ENCODE results near the gene LHPP.

The LHPP gene

DNA sequence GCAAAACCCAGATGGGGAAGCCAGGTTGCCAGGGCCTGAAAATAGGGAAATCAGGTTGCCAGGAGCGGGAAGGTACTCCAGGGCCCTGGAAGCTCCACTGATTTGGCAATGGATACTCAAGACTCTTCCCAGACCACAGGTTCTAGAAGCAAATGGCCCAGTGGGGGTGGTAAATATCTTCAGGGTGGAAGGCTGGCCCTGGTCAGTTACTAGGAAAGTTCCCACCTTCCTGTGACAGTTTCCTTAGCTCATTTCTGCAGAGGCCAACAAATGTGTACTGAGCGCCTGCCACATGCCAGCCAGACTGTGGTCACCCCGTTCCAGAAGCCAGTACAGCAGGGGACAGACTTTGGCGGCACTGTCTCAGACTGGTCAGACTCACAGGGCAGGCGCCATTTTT lies 168.9 kb downstream of the LHPP start:
- no peak for DNase-seq

DNA sequence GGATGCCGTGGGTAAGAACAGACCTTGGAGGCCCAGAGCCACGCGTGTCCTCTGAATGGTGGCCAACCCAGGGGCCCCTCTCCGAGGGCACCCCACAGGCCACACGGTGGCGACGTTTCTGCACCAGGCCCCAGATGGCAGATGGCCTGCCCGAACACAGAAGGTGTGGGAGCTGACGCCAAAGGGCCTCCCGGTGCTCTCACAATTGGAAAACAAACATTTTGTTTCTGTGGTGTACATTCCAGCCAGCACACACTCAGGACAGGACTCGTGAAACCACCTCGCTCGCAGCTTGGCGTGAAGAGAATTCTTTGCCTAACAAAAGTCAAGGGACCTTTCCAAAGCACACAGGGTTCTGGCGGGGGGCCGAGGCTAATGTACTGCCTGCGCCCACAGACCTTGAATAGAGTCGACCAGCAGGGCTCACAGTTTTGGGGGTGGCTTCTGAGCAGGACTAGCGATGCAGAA lies 170.5 kb downstream of the LHPP start:
- no peak for DNase-seq

DNA sequence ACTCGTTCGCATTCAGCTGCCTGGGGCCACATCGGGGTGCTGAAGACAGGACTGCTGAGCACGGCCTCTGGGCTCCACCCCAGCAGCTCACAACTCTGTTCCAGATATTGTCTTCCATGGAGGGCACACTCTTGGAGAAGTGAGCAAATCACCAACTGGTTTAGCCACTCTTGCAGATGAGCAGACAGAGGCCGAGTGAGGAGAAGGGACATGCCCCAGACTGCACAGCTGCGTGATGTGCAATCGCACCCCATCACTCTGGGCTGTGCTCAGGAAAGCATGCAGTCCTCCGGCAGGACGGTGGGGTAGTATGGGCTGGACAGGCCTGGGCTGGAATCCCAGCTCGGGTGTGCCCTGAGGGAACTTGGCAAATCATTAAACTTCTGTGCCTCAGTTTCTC lies 170.9 kb downstream of the LHPP start:
- DNase-seq, result no peak

DNA sequence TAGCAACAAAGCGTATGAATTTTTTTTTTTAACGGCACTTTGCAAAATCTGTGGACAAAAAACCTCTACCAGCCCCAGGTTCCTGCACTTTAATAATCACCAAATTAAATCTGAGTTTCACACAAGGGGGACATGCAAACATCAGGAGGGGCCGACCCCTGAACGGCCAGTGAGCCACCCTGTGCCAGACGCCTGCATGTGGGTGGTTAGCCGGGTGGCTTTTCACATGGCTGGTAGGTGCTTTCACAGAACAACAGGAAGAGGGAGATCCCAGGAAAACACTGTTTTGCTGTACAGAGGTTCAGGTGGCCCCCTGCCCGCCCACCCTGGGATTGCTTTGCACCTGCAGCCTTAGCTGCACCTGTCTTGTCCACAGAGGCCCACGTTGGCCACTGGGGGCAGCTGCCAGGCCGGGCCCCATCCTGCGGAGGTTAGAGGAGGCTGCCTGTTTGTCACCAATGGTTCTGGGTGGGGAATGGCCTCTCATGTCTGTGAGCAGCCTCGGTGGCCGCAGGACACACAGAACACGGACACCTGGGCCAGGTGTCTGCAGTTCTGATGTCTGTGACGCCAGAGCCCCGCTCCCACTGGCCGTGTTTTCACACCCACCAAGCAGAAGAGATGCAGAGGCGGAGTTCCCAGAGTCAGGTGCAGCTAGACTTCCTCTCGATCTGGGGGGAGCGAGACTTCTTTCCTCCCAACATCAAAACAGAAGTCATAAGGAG lies 174.8 kb downstream of the LHPP start:
- peak; percentile 31 for DNase-seq

DNA sequence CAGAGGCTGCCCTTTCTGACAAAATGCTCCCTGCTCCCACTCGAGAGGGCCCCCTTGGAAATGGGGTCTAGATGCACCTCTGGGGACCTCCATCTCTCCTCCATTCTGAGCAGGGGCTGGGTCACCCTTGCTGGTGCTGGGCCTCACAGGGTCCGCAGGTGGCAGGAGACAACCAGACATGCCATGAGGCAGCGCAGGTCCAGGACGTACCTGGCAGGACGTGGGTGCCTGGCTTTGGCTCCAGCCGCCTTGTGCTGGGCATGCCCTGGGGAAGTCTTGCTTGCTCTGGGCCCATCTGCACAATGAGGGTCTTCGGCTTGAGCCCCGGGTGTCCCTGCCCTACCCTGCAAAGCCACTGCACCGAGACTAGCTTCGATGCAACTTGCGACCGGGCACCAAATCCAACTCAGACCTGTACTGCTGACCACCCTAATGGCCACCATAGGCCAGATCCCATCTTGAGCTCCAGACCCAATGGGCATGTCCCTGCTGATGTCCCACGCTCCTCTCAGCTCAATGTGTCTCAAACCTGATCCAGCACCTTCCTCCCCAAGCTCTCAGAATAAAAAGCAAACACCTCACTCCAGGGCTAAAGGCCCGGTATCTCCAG lies 175.6 kb downstream of the LHPP start:
- DNase-seq, result no peak

DNA sequence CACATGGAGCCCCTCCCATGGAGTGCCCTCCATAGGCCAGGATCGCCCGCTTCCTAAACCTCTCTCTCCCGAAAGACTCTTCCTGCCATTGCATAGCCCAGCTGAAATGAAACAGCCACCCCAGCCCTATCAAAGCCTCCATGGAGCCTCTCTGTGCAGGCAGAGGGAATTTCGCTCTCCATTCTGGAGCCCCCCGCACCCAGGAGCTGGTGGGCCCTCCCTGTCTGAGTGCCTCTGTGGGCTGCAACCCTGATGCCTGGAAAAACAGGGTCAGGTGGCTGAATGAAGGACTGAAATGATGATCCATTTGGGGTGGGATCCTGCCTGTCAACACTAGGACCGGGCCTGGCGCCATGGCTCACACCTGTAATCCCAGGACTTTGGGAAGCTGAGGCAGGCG lies 176.1 kb downstream of the LHPP start:
- no peak for DNase-seq

DNA sequence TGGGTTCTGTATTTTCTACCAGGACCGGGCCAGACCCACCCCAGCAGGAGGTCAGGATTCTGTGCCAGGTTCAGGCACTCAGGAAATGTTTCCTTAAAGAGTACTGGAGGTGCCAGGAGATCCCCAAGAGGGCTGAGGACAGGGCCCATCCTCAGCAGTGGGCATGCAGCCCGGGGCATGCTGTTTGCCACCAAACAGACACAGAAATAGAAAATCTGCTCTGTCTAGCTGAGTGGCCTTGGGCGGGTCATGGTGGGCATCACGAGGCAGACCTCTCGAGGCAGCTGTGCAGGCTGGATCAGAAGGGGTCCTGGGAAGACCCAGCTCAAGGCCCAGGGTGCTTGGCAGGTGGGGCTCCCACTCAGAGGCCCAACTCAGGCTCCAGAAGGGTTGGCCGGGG lies 177.6 kb downstream of the LHPP start:
- DNase-seq, result no peak

DNA sequence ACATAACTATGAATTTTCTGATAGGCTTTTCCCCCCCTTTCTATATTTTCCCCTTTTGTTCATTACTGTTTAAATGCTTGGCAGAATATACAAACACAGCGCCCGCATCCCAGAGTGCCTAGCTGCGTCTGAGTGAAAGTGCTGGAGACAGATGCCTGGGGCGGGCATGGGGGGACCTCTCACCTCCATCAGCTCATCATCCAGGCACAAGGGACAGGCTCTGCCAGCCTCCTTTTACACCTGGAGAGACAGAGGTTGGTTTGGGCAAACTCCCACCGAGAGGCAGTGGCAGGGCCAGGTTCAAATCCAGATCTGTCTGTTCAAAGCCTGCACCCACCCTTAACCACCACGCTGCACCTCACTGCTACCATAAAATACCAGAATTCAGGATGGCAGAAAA lies 178.0 kb downstream of the LHPP start:
- no peak for DNase-seq

DNA sequence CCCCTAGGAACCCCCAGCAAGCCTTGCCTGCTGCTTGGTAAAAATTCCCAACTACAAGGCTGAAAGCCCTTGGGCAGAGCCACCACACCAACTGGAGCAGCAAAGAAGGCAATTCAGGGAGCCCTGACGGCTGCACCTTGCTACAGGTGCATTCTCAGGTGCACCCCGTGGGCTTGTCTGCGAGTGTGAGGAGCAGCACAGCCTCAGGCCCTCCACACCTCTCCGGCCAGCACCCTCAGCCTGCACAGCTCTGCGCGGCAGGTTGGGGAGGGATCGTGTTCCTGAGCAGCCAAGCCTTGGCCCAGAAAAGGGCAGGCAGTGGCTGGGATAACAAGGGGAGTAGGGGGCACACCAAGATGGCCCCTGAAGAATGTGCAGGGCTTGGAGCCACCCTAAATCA lies 178.4 kb downstream of the LHPP start:
- no peak for DNase-seq

DNA sequence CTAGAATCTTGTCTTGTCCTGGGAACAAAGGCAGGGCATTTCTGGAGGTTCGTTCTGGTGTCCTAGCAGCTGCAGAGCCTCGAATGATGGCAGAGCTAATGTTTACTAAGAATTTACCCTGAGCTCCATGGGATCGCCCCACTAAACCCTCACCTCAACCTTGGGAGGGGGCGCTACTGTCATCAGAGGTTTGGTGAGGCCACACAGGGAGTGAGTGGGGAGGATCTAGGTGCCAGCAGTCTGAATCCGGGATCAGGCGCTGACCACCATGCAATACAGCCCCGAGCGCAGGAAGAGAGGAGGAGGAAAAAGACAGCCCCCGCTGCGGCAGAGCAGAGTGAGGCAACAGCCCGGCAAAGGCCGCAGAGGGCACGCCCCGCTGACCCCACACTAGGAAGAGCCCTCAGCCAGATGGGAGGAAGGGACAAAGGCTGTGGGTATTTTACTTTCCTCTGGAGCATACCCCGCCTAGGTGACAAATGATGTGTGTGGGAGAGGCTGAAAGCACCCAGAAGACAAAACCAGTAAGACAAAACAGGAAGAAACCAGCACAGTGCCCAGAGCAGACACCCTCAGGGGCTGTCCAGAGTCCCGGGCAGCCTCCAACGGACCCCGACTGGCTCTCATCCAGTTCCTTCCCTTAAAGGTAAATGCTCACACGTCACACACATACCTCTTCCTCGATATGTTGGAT lies 179.1 kb downstream of the LHPP start:
- DNase-seq, result no peak

DNA sequence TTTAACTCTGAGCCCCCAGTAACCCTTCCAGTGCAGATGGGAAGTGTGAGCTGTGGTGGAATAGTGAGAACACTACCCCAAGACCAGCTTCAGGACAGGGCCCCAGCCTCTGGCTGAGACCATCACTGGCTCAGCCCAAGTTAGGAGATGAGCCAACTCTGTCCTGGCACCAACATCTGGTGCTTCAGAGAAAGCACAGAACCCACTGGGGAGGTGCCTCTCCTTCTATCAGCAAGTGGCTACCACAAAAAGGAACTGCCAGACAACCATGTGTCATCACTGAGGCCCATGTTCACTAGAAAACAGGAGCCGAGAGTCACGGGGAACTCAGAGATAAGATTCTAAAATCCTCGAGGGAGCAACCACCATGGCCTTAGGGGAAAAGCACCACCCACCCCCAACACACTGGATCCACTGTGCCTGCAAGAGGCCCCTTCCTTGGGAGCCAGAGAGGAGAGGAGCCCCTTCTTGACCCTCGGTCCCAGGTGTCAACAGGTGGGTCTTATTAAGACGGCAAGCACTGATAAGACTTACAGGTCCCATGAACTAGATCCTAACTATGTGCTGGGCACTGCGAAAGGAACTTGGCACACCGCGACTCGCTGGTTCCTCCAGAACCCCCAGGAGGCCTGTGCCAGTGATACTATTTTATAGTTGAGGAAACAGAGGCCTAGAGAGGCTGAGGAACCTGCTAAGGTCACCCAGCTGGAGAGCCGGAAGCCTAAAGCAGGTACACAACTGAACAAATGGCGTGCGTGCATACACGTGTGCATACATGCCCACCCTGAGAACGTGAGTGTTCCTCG lies 179.9 kb downstream of the LHPP start:
- DNase-seq, result no peak

DNA sequence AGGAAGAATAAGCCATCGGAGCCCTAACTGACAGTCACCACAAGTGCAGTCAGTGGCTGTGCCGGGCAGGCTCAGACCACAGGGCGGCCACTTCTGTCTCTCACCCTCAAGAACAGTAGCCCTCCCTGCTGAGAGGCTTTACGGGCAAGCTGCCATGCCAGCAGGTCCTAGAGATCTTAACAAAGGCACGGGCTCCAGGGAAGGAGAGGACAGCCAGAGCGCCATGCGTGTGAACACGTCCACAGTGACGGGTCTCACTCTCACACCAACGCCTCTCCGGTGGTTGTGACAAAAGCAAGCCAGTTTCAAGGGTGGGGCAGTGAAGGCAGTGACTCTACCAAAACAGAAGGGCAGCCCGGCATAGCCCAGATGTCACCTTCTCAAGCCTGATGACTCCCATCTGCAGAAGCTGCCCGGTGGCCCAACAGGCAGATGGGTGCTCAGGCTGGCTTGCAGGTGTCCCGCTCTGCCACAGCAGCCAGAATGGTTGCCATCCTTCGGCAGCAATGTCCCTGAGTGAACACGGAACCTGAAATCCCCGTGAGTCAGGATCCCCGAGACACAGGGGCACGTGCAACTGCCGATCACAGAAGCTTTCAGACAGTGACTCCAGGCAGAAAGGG lies 180.6 kb downstream of the LHPP start:
- no peak for DNase-seq

DNA sequence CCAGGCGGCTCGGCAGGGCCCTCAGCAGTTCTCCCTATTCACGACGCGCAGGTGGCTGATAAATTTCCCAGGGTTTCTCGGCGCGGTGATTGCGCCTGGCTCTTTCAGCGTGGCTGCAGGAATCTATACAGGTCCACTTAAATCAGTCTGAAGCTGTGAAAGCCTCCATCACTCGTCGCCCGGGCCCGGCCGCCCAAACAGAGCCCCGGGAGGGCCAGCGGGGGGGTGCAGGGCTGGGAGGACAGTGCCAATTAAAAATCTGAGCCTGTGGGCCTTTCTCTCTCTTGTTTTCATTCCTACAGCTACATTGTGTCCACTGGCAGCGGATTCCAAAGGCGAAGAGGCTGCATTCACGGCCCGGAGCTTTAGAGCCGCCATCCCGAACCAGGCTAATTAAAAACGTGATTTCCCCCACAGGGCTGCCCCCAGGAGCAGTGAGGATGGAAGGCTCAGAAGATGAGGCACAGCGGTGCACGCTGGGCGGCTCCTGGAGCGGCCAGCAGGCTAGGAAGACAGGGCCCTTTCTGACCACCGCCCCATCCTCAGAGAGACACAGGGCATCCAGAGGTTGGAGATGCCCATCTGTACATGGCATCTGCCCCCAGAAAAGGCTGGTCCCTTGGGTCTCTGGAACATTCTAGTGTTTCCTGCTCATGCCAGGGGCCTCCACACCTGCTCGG lies 181.8 kb downstream of the LHPP start:
- no peak for DNase-seq

DNA sequence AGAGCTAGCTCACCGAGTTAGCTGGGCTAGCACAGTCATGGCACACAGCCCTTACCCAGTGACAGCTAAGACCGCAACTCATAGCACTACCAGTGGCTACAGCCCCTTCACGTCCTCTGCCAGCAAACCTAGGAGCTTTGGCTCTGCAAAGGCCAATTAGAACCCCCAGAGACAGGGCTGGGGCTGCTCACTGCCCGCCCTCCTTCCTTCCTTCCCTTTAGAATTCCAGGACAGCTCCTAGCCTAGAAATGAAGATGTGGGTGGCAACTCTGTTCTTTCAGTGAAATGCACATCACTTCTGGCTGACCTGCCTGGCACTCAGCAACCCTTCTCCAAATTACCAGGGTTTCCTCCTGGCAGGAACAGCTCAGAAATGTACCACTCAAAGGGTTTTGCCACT lies 182.6 kb downstream of the LHPP start:
- DNase-seq, result no peak

DNA sequence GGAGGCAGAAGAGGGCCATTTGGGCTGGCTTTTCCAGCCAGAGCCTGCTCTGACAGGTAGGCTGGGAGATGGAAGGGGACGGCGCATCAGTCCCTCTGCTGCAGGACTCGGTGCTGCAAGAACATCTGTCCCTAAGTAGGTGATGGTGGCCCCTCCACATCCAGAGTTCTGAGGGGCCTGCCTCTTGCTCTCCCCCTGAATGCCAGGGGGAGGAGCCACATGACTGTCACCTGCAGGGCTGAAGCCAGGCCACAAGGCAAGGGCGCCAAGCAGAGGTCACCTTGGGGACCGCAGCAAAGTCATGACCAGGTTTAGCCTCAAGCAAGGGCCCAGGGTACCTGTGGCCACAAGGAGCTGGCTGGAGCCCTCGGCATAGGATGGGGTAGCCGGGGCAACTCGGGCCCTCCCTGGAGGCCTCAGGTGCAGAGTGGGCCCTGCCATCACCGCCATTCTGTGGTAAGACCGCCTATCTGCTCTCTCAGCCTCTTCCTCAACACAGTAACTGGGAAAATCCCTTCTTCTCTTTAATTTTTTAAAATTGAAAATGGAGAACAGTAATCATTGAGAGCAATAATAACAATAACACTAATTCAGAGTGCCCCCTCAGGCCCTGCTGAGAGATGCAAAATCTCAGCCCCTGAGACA lies 183.3 kb downstream of the LHPP start:
- DNase-seq, result no peak

DNA sequence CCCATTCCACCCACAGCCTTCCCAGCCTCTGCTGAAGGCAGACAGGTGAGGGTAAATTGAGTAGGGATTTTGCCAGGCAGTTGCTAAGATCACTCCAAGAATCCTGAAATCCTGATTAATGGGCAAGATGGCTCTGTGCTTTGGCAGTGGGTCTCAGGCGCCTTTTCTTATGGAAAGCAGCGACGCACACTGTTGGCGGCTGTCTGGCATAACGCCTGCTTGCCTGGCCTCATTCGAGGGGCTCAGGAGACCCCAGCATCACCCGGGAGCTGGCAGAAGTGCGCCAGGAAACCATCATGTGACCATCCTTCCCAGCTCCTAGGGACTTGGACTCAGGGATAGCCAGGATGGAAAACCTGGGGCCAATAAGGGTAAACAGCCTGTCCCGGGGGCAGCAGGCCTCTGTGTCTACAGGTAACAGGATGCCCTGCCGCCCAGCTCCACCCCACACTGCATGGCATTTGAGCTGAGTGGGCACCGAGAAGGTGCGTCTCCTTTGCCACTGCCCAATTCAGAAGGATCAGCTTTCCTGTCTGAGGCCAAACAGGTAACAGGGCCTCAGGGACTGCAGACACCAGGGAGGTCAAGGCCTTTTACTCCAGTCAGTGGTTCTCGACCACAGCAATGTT lies 184.0 kb downstream of the LHPP start:
- DNase-seq, result no peak

DNA sequence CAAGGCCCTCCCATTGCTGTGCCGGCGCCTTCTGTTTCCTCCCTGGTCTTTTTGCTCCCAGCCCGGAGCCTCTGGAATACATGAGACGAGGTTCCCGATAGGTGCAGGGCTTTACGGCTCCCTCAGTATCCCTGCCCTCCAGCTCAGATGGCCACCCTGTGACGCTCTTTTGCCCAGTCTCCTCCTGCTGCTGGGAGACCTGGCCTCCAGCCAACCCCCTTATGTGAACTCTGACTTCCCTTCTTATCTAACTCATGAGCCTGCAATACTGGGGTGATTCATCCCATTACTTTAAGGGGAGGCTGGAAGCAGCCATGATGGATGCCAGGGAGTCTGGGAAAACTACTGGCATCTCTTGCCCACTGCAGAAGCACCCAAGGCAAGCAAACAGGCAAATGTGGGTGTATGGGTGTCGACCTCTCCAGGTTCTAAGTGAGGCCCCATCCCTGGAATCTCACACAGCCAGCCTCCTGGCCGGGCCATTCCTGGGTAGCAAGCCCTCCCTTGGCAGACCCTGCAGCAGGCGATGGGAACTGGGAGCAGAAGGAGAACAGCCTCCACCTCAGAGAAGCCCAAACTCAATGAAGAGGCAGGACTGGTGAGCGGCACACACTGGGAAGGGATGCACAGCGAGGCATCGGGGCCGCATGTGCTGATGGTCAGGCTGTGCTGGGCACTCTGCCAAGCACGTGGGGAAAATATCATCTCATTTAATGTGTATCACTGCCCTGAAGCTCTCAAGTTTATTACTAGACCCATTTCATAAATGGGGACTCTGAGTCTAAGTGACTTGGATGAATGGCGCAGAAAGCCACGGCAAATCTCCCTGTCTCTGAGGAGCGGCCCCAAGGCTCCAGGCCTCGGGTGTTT lies 185.1 kb downstream of the LHPP start:
- no peak for DNase-seq

DNA sequence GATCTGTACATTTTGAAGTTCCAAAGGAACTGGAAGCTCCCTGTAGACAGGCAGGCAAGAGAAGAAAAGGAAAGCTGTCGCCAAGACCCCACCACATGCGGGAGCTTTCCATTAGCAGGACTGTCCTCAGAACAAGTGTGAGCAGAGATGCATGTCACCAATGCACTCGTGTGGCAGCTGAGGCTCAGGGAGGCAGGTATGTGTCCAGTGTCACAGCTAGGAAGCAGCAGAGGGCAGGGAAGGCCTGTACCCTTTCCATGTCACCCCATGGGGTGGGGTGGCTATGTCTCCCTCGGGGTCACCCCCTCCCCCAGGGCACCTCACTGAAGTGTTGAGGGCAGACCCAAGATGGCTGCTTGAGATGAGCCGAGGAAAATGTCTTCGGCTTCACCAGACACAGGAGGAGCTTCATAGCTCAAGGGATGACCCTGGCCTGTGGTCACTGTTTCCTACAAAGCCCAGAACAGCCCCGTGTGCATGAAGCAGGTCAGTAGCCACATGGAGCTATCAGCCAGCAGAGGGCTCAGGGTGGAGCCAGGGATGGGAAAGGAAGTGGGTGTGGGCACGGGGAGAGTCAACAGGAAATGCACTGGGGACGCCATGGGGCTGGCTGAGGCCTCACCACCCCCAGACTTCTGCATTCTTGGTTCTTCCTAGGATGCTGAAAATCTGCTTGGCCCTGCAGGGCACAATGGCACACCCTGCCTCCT lies 186.0 kb downstream of the LHPP start:
- peak; percentile 59 for DNase-seq

DNA sequence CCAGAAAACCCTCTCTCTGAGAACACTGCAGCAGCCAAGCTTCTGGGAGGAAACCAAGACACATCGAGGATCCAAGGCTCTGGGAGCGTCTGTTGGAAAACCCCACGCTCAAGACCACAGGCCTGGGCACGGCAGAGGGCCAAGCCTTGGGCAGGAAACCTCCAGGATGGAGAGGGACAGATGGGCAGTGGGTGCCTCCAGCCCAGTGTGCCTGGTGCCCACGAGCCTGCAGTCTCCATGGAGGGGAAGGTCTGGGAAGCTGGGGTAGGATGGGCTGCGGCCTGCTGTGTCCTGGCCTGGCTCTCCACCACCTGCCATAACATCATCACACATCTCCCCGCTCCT lies 186.5 kb downstream of the LHPP start:
- no peak for DNase-seq

DNA sequence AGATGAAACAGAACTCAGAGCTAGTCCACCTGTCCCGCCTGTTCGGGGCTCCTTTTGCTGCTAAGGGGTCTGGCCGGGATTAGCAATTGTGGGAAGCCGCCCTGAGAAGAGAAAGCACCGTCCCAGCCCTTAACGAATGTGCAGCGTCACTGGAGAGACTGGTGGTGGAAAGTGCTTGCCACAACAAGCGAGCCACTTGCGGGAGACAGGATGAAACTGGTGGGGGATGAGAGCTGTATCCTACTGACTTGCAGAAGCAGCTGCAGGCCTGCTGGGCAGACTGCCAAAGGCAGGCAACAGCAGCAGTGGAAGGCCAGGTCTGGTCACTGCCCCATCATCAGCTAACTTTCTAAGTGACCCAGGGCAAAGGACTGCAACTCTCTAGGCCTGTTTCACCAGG lies 187.1 kb downstream of the LHPP start:
- peak; percentile 49 for DNase-seq

Measured in T-helper 9 cell (primary cell).